B cell (primary cell): ENCODE results near the gene AGRN. TPM values are rescaled to one million over a fixed set of nuclear protein-coding genes. Genes with fewer than 3 reads are reported as not detected.
"Not testable (repeated sequence)": the region's sequence is repeated elsewhere in the genome, so short reads cannot be mapped to it uniquely, and the experiment has no call there.

Experiments used
- ATAC-seq: fragments of 200-7000 bp; cut with Tn5 transposase; one replicate; pipeline ENCODE4 v1.10.0; 2021; ENCODE audit warnings: low read depth, mild to moderate bottlenecking, moderate number of reproducible peaks, moderate library complexity
- CTCF ChIA-PET: fragments of 350-600 bp; sonication (Branson Sonifier 250); formaldehyde crosslinking; loops from one replicate; lab custom pipeline; 2021; ENCODE audit warnings: antibody characterized with exemption, inconsistent platforms; lab: Charles Lee
- POLR2A ChIA-PET: fragments of 350-600 bp; sonication (Branson Sonifier 250); formaldehyde crosslinking; loops from one replicate; lab custom pipeline; 2021; ENCODE audit warnings: antibody characterized with exemption; lab: Charles Lee
- DNase-seq: peaks from one replicate; pipeline ENCODE4 v3.0.0; 2013
- H2AFZ ChIP-seq: 2 replicates; pipeline ENCODE4 v1.6.1; 2012; ENCODE audit warnings: mild to moderate bottlenecking, low read depth, low read length; ENCODE audit not compliant: insufficient read depth, poor library complexity, severe bottlenecking
- H3K27ac ChIP-seq, 2 donors: 1 replicate in 1 of 2; 2 replicates in 1 of 2; pipeline ENCODE4 v1.5.1; 2012 to 2013; ENCODE audit warnings: low read length in 2 of 2, mild to moderate bottlenecking in 2 of 2, moderate library complexity in 1 of 2
- H3K27me3 ChIP-seq, 4 experiments: fragments of 200-600 bp in 1 of 4; sonication (generic) in 1 of 4; replicated peaks in 1 of 4; 1 replicate in 2 of 4; 2 replicates in 2 of 4; pipeline versions ENCODE4 v1.6.1 to v1.7.0; 2013 to 2016; ENCODE audit warnings: low read length in 3 of 4, mild to moderate bottlenecking in 2 of 4, mixed read lengths in 1 of 4, moderate library complexity in 1 of 4; ENCODE audit not compliant: insufficient read depth in 4 of 4, control insufficient read depth in 3 of 4; ENCODE audit errors: control extremely low read depth in 1 of 4
- H3K36me3 ChIP-seq, 2 experiments: replicated peaks in 1 of 2; 1 replicate in 1 of 2; 2 replicates in 1 of 2; pipeline versions ENCODE4 v1.6.1 to v1.7.1; 2013; ENCODE audit warnings: low read length in 1 of 2; ENCODE audit not compliant: insufficient read depth in 2 of 2, control insufficient read depth in 1 of 2; ENCODE audit errors: control extremely low read depth in 1 of 2, extremely low read depth in 1 of 2
- H3K4me1 ChIP-seq, 2 donors: fragments of 200-600 bp in 1 of 2; sonication (generic) in 1 of 2; 1 replicate in 1 of 2; 2 replicates in 1 of 2; pipeline versions ENCODE4 v1.5.1 to v1.6.1; 2013 to 2017; ENCODE audit warnings: low read length in 2 of 2; ENCODE audit not compliant: control insufficient read depth in 2 of 2, insufficient read depth in 2 of 2
- H3K4me2 ChIP-seq: replicated peaks from 2 replicates; pipeline ENCODE3; 2012; ENCODE audit warnings: mild to moderate bottlenecking, low read depth, low read length; ENCODE audit not compliant: poor library complexity, severe bottlenecking
- H3K4me3 ChIP-seq, 5 experiments: fragments of 200-600 bp in 1 of 5; sonication (generic) in 1 of 5; 1 replicate in 3 of 5; 2 replicates in 2 of 5; pipeline versions ENCODE4 v1.5.1 to v1.7.0; 2011 to 2016; ENCODE audit warnings: low read length in 4 of 5, mild to moderate bottlenecking in 4 of 5, low read depth in 2 of 5, control low read depth in 1 of 5, moderate library complexity in 1 of 5; ENCODE audit not compliant: insufficient read depth in 1 of 5; ENCODE audit errors: control extremely low read depth in 1 of 5, extremely low read depth in 1 of 5
- H3K79me2 ChIP-seq: fragments of 200-600 bp; sonication (generic); one replicate; pipeline ENCODE4 v1.6.0; 2016; ENCODE audit warnings: low read length; ENCODE audit not compliant: control insufficient read depth, insufficient read depth
- H3K9ac ChIP-seq: fragments of 200-600 bp; sonication (generic); 2 replicates; pipeline ENCODE4 v1.6.1; 2017; ENCODE audit warnings: mild to moderate bottlenecking, low read length, moderate library complexity
- H3K9me3 ChIP-seq, 3 donors: one replicate each; pipeline versions ENCODE4 v1.6.1 to v1.7.1; 2013; ENCODE audit warnings: low read length in 2 of 3; ENCODE audit not compliant: control insufficient read depth in 2 of 3, insufficient read depth in 1 of 3; ENCODE audit errors: control extremely low read depth in 1 of 3
- H4K20me1 ChIP-seq: 2 replicates; pipeline ENCODE4 v1.6.0; 2012; ENCODE audit warnings: mild to moderate bottlenecking, low read length; ENCODE audit not compliant: insufficient read depth, control insufficient read depth, poor library complexity, severe bottlenecking
- H3K27ac Mint-ChIP-seq: one replicate; pipeline ENCODE4 v1.8.0; 2021; ENCODE audit warnings: mixed read lengths
- H3K27me3 Mint-ChIP-seq: one replicate; pipeline ENCODE4 v1.8.0; 2021; ENCODE audit warnings: mixed read lengths
- H3K4me1 Mint-ChIP-seq: one replicate; pipeline ENCODE4 v1.8.0; 2021; ENCODE audit warnings: mixed read lengths
- H3K4me3 Mint-ChIP-seq: one replicate; pipeline ENCODE4 v1.8.0; 2021; ENCODE audit warnings: mixed read lengths
- H3K9me3 Mint-ChIP-seq: one replicate; pipeline ENCODE4 v1.8.0; 2022; ENCODE audit warnings: mixed read lengths; ENCODE audit not compliant: insufficient read depth
- EZH2 ChIP-seq: IDR thresholded peaks from 2 replicates; pipeline ENCODE4 v1.6.1; 2012; ENCODE audit warnings: borderline replicate concordance, low read depth, mild to moderate bottlenecking, moderate library complexity, low read length; ENCODE audit not compliant: insufficient read depth, poor library complexity, severe bottlenecking
- WGBS: methylation state at CpG from one replicate; pipeline ENCODE4 v1.1.5; 2013; ENCODE audit warnings: missing lambda C conversion rate; ENCODE audit not compliant: insufficient coverage; 5-methylcytosine and 5-hydroxymethylcytosine counted together
- intact Hi-C: fragments of 100-400 bp; cut with micrococcal nuclease; formaldehyde crosslinking; loops from one replicate; pipeline ENCODE4 v1.10.0; 2022
- polyA plus RNA-seq: library from polyadenylated mRNA; depleted of rRNA; stranded (reverse); fragments of >200 nt; gene quantifications from 2 replicates; pipeline ENCODE4 v1.2.3, GENCODE V29; 2012
- total RNA-seq, 2 donors: library from RNA; stranded (reverse); fragments of 120-200 nt in 1 of 2; gene quantifications; 1 replicate in 1 of 2; 2 replicates in 1 of 2; pipeline versions ENCODE4 v1.2.3 to v1.2.4, GENCODE V29; 2013 to 2022
- TF ChIP-seq, protein P1 (sequence below): fragments of 200-600 bp; IDR thresholded peaks from one replicate; pipeline ENCODE4 v1.8.0; 2022; ENCODE audit warnings: antibody characterized with exemption, mild to moderate bottlenecking

Gene AGRN
- total and polyA plus RNA-seq, 2 donors (not counting 1 experiment from before 2014, with no cell fraction given) = 7.3 to 31.3 TPM

DNA sequence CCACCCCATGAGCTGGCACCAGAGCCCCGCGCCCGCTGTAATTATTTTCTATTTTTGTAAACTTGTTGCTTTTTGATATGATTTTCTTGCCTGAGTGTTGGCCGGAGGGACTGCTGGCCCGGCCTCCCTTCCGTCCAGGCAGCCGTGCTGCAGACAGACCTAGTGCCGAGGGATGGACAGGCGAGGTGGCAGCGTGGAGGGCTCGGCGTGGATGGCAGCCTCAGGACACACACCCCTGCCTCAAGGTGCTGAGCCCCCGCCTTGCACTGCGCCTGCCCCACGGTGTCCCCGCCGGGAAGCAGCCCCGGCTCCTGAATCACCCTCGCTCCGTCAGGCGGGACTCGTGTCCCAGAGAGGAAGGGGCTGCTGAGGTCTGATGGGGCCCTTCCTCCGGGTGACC is 35.1 kb downstream of the AGRN start:
- Mint-ChIP-seq H3K9me3 (no peaks in the 10 kb centered on the region), H3K4me3 (no peak overlapping the region), H3K27ac (no peak overlapping the region), H3K27me3 (peaks cover 7% of the 10 kb centered on the region), H3K4me1 (peaks cover 6% of the 10 kb centered on the region)
- Histone ChIP-seq H3K9me3 (peaks cover 0 to 8% (median 0%) of the 10 kb centered on the region in 3 donors), H3K4me3 (no peak overlapping the region), H3K4me2 (no peak overlapping the region), H3K4me1 (peaks cover 12 to 15% of the 10 kb centered on the region in 2 donors), H3K79me2 (no peaks in the 10 kb centered on the region), H4K20me1 (no peaks in the 10 kb centered on the region), H2AFZ (no peak overlapping the region), H3K36me3 (no peaks in the 10 kb centered on the region), H3K9ac (no peak overlapping the region), H3K27me3 (peaks cover 0 to 20% (median 5%) of the 10 kb centered on the region in 4 experiments), H3K27ac (no peak overlapping the region)
- ChIA-PET CTCF (no interaction called here), POLR2A (no interaction called here)
- no peak for ATAC-seq
- TF ChIP-seq, protein P1, sequence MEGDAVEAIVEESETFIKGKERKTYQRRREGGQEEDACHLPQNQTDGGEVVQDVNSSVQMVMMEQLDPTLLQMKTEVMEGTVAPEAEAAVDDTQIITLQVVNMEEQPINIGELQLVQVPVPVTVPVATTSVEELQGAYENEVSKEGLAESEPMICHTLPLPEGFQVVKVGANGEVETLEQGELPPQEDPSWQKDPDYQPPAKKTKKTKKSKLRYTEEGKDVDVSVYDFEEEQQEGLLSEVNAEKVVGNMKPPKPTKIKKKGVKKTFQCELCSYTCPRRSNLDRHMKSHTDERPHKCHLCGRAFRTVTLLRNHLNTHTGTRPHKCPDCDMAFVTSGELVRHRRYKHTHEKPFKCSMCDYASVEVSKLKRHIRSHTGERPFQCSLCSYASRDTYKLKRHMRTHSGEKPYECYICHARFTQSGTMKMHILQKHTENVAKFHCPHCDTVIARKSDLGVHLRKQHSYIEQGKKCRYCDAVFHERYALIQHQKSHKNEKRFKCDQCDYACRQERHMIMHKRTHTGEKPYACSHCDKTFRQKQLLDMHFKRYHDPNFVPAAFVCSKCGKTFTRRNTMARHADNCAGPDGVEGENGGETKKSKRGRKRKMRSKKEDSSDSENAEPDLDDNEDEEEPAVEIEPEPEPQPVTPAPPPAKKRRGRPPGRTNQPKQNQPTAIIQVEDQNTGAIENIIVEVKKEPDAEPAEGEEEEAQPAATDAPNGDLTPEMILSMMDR = no peak
- TF ChIP-seq EZH2 = no peak
- no peak for DNase-seq
- intact Hi-C loops = no loop called here
- 92% methylated on average over 23 of the region's 23 CpGs for WGBS

DNA sequence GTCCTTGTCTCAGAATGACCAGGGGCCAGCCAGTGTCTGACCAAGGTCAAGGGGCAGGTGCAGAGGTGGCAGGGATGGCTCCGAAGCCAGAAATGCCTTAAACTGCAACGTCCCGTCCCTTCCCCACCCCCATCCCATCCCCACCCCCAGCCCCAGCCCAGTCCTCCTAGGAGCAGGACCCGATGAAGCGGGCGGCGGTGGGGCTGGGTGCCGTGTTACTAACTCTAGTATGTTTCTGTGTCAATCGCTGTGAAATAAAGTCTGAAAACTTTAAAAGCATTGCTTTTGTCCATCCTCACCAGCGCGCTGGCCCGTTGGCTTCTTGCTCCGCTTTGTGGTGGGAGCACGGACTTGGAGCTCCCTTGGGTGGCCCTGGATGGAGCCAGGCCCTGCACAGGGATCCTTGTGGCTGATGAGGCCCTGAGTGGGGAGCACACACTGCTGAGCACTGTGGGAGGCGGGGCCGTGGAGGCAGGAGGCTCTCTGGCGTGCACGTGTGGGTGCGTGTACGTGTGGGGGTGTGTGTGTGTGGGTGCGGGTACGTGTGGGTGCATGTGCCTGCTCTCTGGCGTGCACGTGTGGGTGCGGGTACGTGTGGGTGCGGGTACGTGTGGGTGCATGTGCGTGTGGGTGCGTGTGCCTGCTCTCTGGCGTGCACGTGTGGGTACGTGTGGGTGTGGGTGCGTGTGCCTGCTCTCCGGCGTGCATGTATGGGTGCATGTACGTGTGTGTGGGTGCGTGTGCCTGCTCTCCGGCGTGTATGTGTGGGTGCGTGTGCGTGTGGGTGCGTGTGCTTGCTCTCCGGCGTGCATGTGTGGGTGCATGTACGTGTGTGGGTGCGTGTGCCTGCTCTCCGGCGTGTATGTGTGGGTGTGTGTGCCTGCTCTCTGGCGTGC is 36.2 kb downstream of the AGRN start:
- Mint-ChIP-seq H3K27me3 (peaks cover 7% of the 10 kb centered on the region), H3K4me3 (no peak overlapping the region), H3K9me3 (no peaks in the 10 kb centered on the region), H3K27ac (no peak overlapping the region), H3K4me1 (peaks cover 9% of the 10 kb centered on the region)
- no peak overlapping the region for H3K9ac ChIP-seq
- TF ChIP-seq EZH2 = no peak
- TF ChIP-seq, protein P1 = no peak
- intact Hi-C loops = no loop called here
- ChIA-PET POLR2A (no interaction called here), CTCF (no interaction called here)
- DNase-seq (no peak), ATAC-seq (no peak)
- no peaks in the 10 kb centered on the region for H4K20me1 ChIP-seq
- H3K4me2 ChIP-seq = no peak overlapping the region
- peaks cover 16 to 22% of the 10 kb centered on the region in 2 donors for H3K4me1 ChIP-seq
- no peaks in the 10 kb centered on the region for H3K79me2 ChIP-seq
- 88% methylated on average over 32 of the region's 50 CpGs for WGBS
- H3K27ac ChIP-seq = no peak overlapping the region
- H3K36me3 ChIP-seq = no peaks in the 10 kb centered on the region
- peaks cover 0 to 30% (median 14%) of the 10 kb centered on the region in 4 experiments for H3K27me3 ChIP-seq
- no peak overlapping the region for H3K4me3 ChIP-seq
- peaks cover 0 to 13% (median 0%) of the 10 kb centered on the region in 3 donors for H3K9me3 ChIP-seq
- H2AFZ ChIP-seq = no peak overlapping the region

DNA sequence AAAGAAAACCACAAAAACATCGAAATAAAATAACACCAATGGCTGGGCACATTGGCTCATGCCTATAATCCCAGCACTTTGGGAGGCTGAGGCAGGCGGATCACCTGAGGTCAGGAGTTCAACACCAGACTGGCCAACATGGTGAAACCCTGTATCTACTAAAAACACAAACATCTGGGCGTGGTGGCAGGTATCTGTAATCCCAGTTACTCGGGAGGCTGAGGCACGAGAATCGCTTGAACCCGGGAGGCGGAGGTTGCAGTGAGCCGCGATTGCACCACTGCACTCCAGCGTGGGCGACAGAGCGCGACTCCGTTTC is 37.8 kb downstream of the AGRN start:
- WGBS = 46% methylated on average over 8 of the region's 15 CpGs
- intact Hi-C loops, H3K79me2 ChIP-seq, H3K4me2 ChIP-seq, H2AFZ ChIP-seq, H3K4me3 ChIP-seq, H3K27ac Mint-ChIP-seq, H3K4me1 Mint-ChIP-seq, H4K20me1 ChIP-seq, H3K36me3 ChIP-seq, H3K9me3 Mint-ChIP-seq, H3K9ac ChIP-seq, H3K27ac ChIP-seq, ATAC-seq, DNase-seq, H3K27me3 Mint-ChIP-seq: not testable (repeated sequence)
- CTCF ChIA-PET = interaction anchor here (1.8 kb wide), 1 partner anchor 234 kb away, joined by 7 read pairs; no protein-coding TSS in a partner anchor
- H3K9me3 ChIP-seq = peaks cover 0 to 13% (median 0%) of the 10 kb centered on the region in 3 donors
- peak overlapping the region; percentile 82 for H3K4me3 Mint-ChIP-seq
- peaks cover 0 to 44% (median 24%) of the 10 kb centered on the region in 4 experiments for H3K27me3 ChIP-seq
- H3K4me1 ChIP-seq = peaks cover 19 to 26% of the 10 kb centered on the region in 2 donors
- POLR2A ChIA-PET = interaction anchor here (0.5 kb wide), 1 partner anchor 75 kb away, joined by 5 read pairs; no protein-coding TSS in a partner anchor
